GM12892 (cell line): ENCODE results near the gene MS4A14.

ENCODE experiments used
- POLR2A ChIP-seq: IDR thresholded peaks from 2 replicates; pipeline ENCODE4 v1.6.1; 2011; ENCODE audit warnings: low read depth, low read length, control low read depth
- POLR2AphosphoS5 ChIP-seq: IDR thresholded peaks from 2 replicates; pipeline ENCODE4 v1.6.1; 2011; ENCODE audit warnings: low read depth, low read length, control low read depth

- TF ChIP-seq POLR2A (no peak), POLR2AphosphoS5 (no peak)
Observed at GRCh38 chr11:60347084-60347797, 49.0 kb upstream of the MS4A14 start.
